Thyroid gland (tissue), 4 donors: ENCODE data around the gene STUB1. TPM values are rescaled to one million over a fixed set of nuclear protein-coding genes. Genes with fewer than 3 reads are reported as not detected.

ENCODE experiments used
- DNase-seq, 2 donors: peaks; one replicate each; pipeline ENCODE4 v3.0.0-alpha.2; 2019
- H3K27ac ChIP-seq, 3 donors: fragments of 200-600 bp; sonication (generic); 1 replicate in 2 of 3; 2 replicates in 1 of 3; pipeline ENCODE4 v1.5.1; 2016 to 2019; ENCODE audit warnings: mild to moderate bottlenecking in 1 of 3, moderate library complexity in 1 of 3
- H3K27me3 ChIP-seq: fragments of 200-600 bp; sonication (generic); one replicate; pipeline ENCODE4 v1.5.1; 2019
- H3K36me3 ChIP-seq, 2 donors: fragments of 200-600 bp; sonication (generic); one replicate each; pipeline ENCODE4 v1.5.1; 2016 to 2019
- H3K4me1 ChIP-seq, 2 donors: fragments of 200-600 bp; sonication (generic); one replicate each; pipeline ENCODE4 v1.5.1; 2017 to 2019
- H3K4me3 ChIP-seq, 3 donors: fragments of 200-600 bp; sonication (generic); replicated peaks in 1 of 3; 1 replicate in 2 of 3; 2 replicates in 1 of 3; pipeline ENCODE4 v1.5.1; 2016; ENCODE audit warnings: mild to moderate bottlenecking in 1 of 3
- H3K9me3 ChIP-seq: fragments of 200-600 bp; sonication (generic); one replicate; pipeline ENCODE4 v1.5.1; 2017
- CTCF ChIP-seq, 6 experiments: fragments of 200-600 bp in 3 of 6; fragments of 450-650 bp in 3 of 6; sonication (generic) in 3 of 6; IDR thresholded peaks; one replicate each; pipeline ENCODE4 v1.5.1; 2016 to 2019; ENCODE audit warnings: antibody characterized with exemption in 6 of 6, mild to moderate bottlenecking in 2 of 6, inconsistent platforms in 1 of 6, moderate library complexity in 1 of 6
- POLR2A ChIP-seq, 2 donors: fragments of 450-650 bp; IDR thresholded peaks; one replicate each; pipeline ENCODE4 v1.6.1; 2017; ENCODE audit warnings: antibody characterized with exemption in 2 of 2, mild to moderate bottlenecking in 2 of 2, moderate library complexity in 1 of 2
- WGBS, 2 donors: methylation state at CpG; one replicate each; pipeline ENCODE4 v1.1.5; 2017; 5-methylcytosine and 5-hydroxymethylcytosine counted together
- intact Hi-C: fragments of 100-400 bp; cut with DNase I; formaldehyde crosslinking; loops from one replicate; pipeline ENCODE4 v1.15.1; 2023
- total RNA-seq, 4 donors: library from RNA; depleted of rRNA; stranded (reverse); fragments of >200 nt; gene quantifications; one replicate each; pipeline ENCODE4 v1.2.3, GENCODE V29; 2016

The STUB1 gene
- total RNA-seq, 4 donors from 2014 or later: 134 to 206 (median 162) TPM

- WGBS, 2 donors: 30 to 32% methylated on average over 8 to 18 of the region's 24 CpGs
Observed at GRCh38 chr16:648071-648780, 32.0 kb upstream of the STUB1 start.

GRCh38 chr16:648781-649589, 31.2 kb upstream of the STUB1 start, which contains the start of gene WDR90:
TSS of gene WDR90 (plus strand) at chr16:649365. CDS start at chr16:649417, 52 bp downstream.
- DNase-seq: peak; percentile 93
- Histone ChIP-seq H3K36me3 (peaks cover 0 to 8% of the 10 kb centered on the region in 2 donors), H3K27me3 (no peaks in the 10 kb centered on the region), H3K27ac (peak within 1 kb of the TSS; percentile 71 to 92 (median 91)), H3K4me3 (peak within 1 kb of the TSS; percentile 73 to 98 (median 77)), H3K9me3 (no peaks in the 10 kb centered on the region), H3K4me1 (peaks cover 40 to 52% of the 10 kb centered on the region in 2 donors)
- intact Hi-C loops: no loop called here
- no peak for TF ChIP-seq CTCF (IDR thresholded peaks at IDR 0.05)
- peak; percentile 8 to 56 for TF ChIP-seq POLR2A (IDR thresholded peaks at IDR 0.05)
- WGBS, 2 donors: 0 to 3% methylated on average over 1 to 6 of the region's 91 CpGs

More at GRCh38 chr16:648071-648780, 32.0 kb upstream of the STUB1 start:
- no peaks in the 10 kb centered on the region for H3K9me3 ChIP-seq
- peak overlapping the region; percentile 71 to 92 (median 91) for H3K27ac ChIP-seq
- TF ChIP-seq POLR2A (IDR thresholded peaks at IDR 0.05) (no peak), CTCF (IDR thresholded peaks at IDR 0.05) (peak in 4 of 6 experiments; percentile 28 to 51 (median 42))
- no peaks in the 10 kb centered on the region for H3K27me3 ChIP-seq
- intact Hi-C loops: no loop called here
- peaks cover 0 to 8% of the 10 kb centered on the region in 2 donors for H3K36me3 ChIP-seq
- H3K4me3 ChIP-seq: peak overlapping the region; percentile 51 to 98 (median 73)
- peak; percentile 76 to 79 for DNase-seq
- peaks cover 43 to 58% of the 10 kb centered on the region in 2 donors for H3K4me1 ChIP-seq

GRCh38 chr16:649631-650030, 30.6 kb upstream of the STUB1 start:
- H3K9me3 ChIP-seq: no peaks in the 10 kb centered on the region
- intact Hi-C loops: no loop called here
- H3K4me3 ChIP-seq: peak overlapping the region; percentile 73 to 98 (median 77)
- H3K27me3 ChIP-seq: no peaks in the 10 kb centered on the region
- H3K27ac ChIP-seq: peak overlapping the region in 1 of 3 donors; percentile 92
- DNase-seq: no peak
- H3K36me3 ChIP-seq: peaks cover 0 to 8% of the 10 kb centered on the region in 2 donors
- H3K4me1 ChIP-seq: peaks cover 40 to 46% of the 10 kb centered on the region in 2 donors
- 0% methylated on average over 8 of the region's 44 CpGs; no CpG with 5 or more reads in 1 of the 2 donors for WGBS, 2 donors
- TF ChIP-seq POLR2A (IDR thresholded peaks at IDR 0.05) (no peak), CTCF (IDR thresholded peaks at IDR 0.05) (no peak)

- Histone ChIP-seq H3K4me3 (no peak overlapping the region), H3K36me3 (peaks cover 0 to 8% of the 10 kb centered on the region in 2 donors), H3K27ac (no peak overlapping the region), H3K9me3 (no peaks in the 10 kb centered on the region), H3K4me1 (peaks cover 25 to 26% of the 10 kb centered on the region in 2 donors), H3K27me3 (no peaks in the 10 kb centered on the region)
- intact Hi-C loops: no loop called here
- 94% methylated on average over 21 of the region's 22 CpGs; no CpG with 5 or more reads in 1 of the 2 donors for WGBS, 2 donors
- no peak for DNase-seq
- TF ChIP-seq CTCF (IDR thresholded peaks at IDR 0.05): no peak
- TF ChIP-seq POLR2A (IDR thresholded peaks at IDR 0.05): no peak
Observed at GRCh38 chr16:651844-652243, 28.4 kb upstream of the STUB1 start.
